HCT116 (cell line): ENCODE data around the gene ATF2.

Experiments
- EZH2 ChIP-seq: fragments of 200-600 bp; sonication (generic); IDR thresholded peaks from 2 replicates; pipeline ENCODE4 v1.6.1; 2017; ENCODE audit warnings: antibody characterized with exemption, mixed run types
- EZH2phosphoT487 ChIP-seq: fragments of 200-600 bp; IDR thresholded peaks from 2 replicates; pipeline ENCODE4 v1.6.1; 2018; ENCODE audit warnings: antibody characterized with exemption, borderline replicate concordance
- JUND ChIP-seq: IDR thresholded peaks from 2 replicates; pipeline ENCODE4 v1.6.1; 2012
- POLR2A ChIP-seq: IDR thresholded peaks from 2 replicates; pipeline ENCODE4 v1.7.0; 2011; ENCODE audit warnings: borderline replicate concordance; ENCODE audit not compliant: insufficient read depth, insufficient read length; ENCODE audit errors: extremely low read depth
- POLR2AphosphoS5 ChIP-seq: IDR thresholded peaks from 2 replicates; pipeline ENCODE4 v1.6.1; 2011; ENCODE audit warnings: mild to moderate bottlenecking, low read depth, low read length, moderate library complexity
- SP1 ChIP-seq: IDR thresholded peaks from 2 replicates; pipeline ENCODE4 v1.6.1; 2012; ENCODE audit warnings: low read depth
- ZNF274 ChIP-seq: fragments of 200-500 bp; sonication (Bioruptor generic); IDR thresholded peaks from 2 replicates; pipeline ENCODE4 v1.6.1; 2014; ENCODE audit warnings: mild to moderate bottlenecking, low read depth, low read length, inconsistent platforms

DNA sequence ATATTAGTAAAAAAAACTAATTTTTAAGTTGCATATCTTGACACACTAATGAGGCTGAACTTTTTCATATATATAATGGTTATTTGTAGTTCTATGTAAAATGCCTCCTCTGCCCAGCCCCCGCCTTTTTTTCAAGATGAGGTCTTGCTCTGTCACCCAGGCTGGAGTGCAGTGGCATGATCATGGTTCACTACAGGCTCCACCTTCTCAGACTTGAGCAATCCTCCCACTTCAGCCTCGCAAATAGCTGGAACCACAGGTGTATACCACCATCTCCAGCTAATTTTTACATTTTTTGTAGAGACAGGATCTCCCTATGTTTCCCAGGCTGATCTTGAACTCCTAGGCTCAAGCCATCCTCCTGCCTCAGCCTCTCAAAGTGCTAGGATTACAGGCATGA lies 24.3 kb downstream of the ATF2 start:
- TF ChIP-seq EZH2 (no peak), ZNF274 (no peak), EZH2phosphoT487 (no peak), POLR2A (no peak), JUND (no peak), POLR2AphosphoS5 (no peak), SP1 (no peak)
